K562 (cell line): ENCODE data around the gene PGPEP1. TPM values are rescaled to one million over a fixed set of nuclear protein-coding genes. Genes with fewer than 3 reads are reported as not detected.
A peak's percentile ranks its signal among the peaks of the same experiment; 100 is the strongest.

Experiments used
- BCLAF1 ChIP-seq, 2 experiments: fragments of 450-650 bp in 1 of 2; IDR thresholded peaks; 2 replicates each; pipeline ENCODE4 v1.6.1; 2011 to 2017; ENCODE audit warnings: low read depth in 2 of 2, antibody characterized with exemption in 1 of 2, borderline replicate concordance in 1 of 2, low read length in 1 of 2, mild to moderate bottlenecking in 1 of 2, mixed read lengths in 1 of 2; ENCODE audit not compliant: control insufficient read depth in 1 of 2
- BCOR ChIP-seq: fragments of 450-650 bp; IDR thresholded peaks from 2 replicates; pipeline ENCODE4 v1.6.1; 2016
- CREB5 ChIP-seq: fragments of 250-450 bp; sonication (Bioruptor Pico); IDR thresholded peaks from 2 replicates; pipeline ENCODE4 v1.5.0; 2020; ENCODE audit warnings: mild to moderate bottlenecking
- CSDE1 ChIP-seq, 2 experiments: fragments of 450-650 bp; IDR thresholded peaks; 2 replicates each; pipeline ENCODE4 v1.6.1; 2016; ENCODE audit warnings: mild to moderate bottlenecking in 1 of 2
- E2F3 ChIP-seq: fragments of 250-450 bp; sonication (Bioruptor Pico); IDR thresholded peaks from 2 replicates; pipeline ENCODE4 v1.4.0; 2020; ENCODE audit warnings: mild to moderate bottlenecking
- EP400 ChIP-seq: fragments of 450-650 bp; IDR thresholded peaks from 2 replicates; pipeline ENCODE4 v1.6.1; 2017; ENCODE audit warnings: antibody characterized with exemption, mild to moderate bottlenecking, moderate library complexity
- FOS ChIP-seq: IDR thresholded peaks from 3 replicates; pipeline ENCODE4 v1.6.1; 2011; ENCODE audit not compliant: insufficient read length; ENCODE audit errors: extremely low read depth
- GABPB1 ChIP-seq: sonication (generic); formaldehyde crosslinking; IDR thresholded peaks from 2 replicates; pipeline ENCODE4 v1.8.0; 2022; ENCODE audit warnings: mild to moderate bottlenecking, missing genetic modification reagents
- HDAC3 ChIP-seq: fragments of 450-650 bp; IDR thresholded peaks from 2 replicates; pipeline ENCODE4 v1.6.1; 2018; ENCODE audit warnings: borderline replicate concordance, mild to moderate bottlenecking, moderate library complexity; ENCODE audit not compliant: partially characterized antibody
- HIVEP1 ChIP-seq: fragments of 250-450 bp; sonication (Bioruptor Pico); IDR thresholded peaks from 2 replicates; pipeline ENCODE4 v1.4.0; 2020; ENCODE audit warnings: mild to moderate bottlenecking
- NR3C1 ChIP-seq: sonication (generic); formaldehyde crosslinking; IDR thresholded peaks from 2 replicates; pipeline ENCODE4 v1.8.1; 2022; ENCODE audit warnings: missing genetic modification reagents
- PTBP1 ChIP-seq: fragments of 200-400 bp; formaldehyde crosslinking; IDR thresholded peaks from 2 replicates; pipeline ENCODE4 v1.6.1; 2017; ENCODE audit warnings: low read depth, low read length
- ZNF175 ChIP-seq: fragments of 200-800 bp; sonication (Bioruptor generic); IDR thresholded peaks from 2 replicates; pipeline ENCODE4 v1.6.1; 2016; ENCODE audit warnings: low read depth, mild to moderate bottlenecking, missing genetic modification characterization, missing compliant biosample characterization
- ZNF197 ChIP-seq: fragments of 200-800 bp; sonication (Bioruptor generic); IDR thresholded peaks from 2 replicates; pipeline ENCODE4 v1.6.1; 2016; ENCODE audit warnings: low read depth, missing genetic modification characterization, missing compliant biosample characterization
- ZNF253 ChIP-seq: fragments of 250-450 bp; sonication (Bioruptor Pico); conservative IDR thresholded peaks from 2 replicates; pipeline ENCODE4 v1.6.1; 2021; ENCODE audit warnings: mild to moderate bottlenecking
- ZNF655 ChIP-seq: fragments of 250-450 bp; sonication (Bioruptor Pico); IDR thresholded peaks from 2 replicates; pipeline ENCODE4 v1.5.0; 2021
- ZNF699 ChIP-seq: fragments of 250-450 bp; sonication (Bioruptor Pico); IDR thresholded peaks from 2 replicates; pipeline ENCODE4 v1.8.0; 2021; ENCODE audit warnings: mild to moderate bottlenecking, moderate library complexity; ENCODE audit not compliant: insufficient replicate concordance
- polyA plus RNA-seq, 8 experiments: library from polyadenylated mRNA; depleted of rRNA in 4 of 8; stranded (reverse) in 5 of 8; unstranded in 3 of 8; fragments of >200 nt; fragmentation: Nextera tagmentation in 2 of 8; fragmentation: Illumina TruSeq in 1 of 8; extraction: Ambion mirVana in 2 of 8; extraction: Trizol in 1 of 8; gene quantifications; 2 replicates each; pipeline versions ENCODE4 v1.2.1 to v1.2.3, GENCODE V29; 2011 to 2014; ENCODE audit warnings: inconsistent platforms in 1 of 8, missing spikeins in 1 of 8
- total RNA-seq, 7 experiments: library from RNA; depleted of rRNA in 6 of 7; stranded (reverse); fragments of >200 nt in 6 of 7; fragmentation: Illumina TruSeq in 2 of 7; extraction: Trizol in 2 of 7; gene quantifications; 2 replicates each; pipeline versions ENCODE4 v1.2.1 to v1.2.3, GENCODE V29; 2011 to 2021; ENCODE audit warnings: low replicate concordance in 1 of 7
- TF ChIP-seq, protein P1 (sequence below): fragments of 450-650 bp; formaldehyde crosslinking; IDR thresholded peaks from 2 replicates; pipeline ENCODE4 v1.4.0; 2020; ENCODE audit warnings: mild to moderate bottlenecking, moderate library complexity
- TF ChIP-seq, protein P2 (sequence below): sonication (generic); formaldehyde crosslinking; IDR thresholded peaks from 2 replicates; pipeline ENCODE4 v1.8.1; 2023; ENCODE audit warnings: mild to moderate bottlenecking, missing genetic modification reagents, moderate library complexity

The PGPEP1 gene
- total and polyA plus RNA-seq, 9 of the 15 experiments (the other 6 are each of a cell fraction or from before 2014, with no cell fraction given), result 10.0 to 69.6 (median 33.5) TPM

GRCh38 chr19:18415178-18415867 lies 74.9 kb downstream of the PGPEP1 start (continued):
- TF ChIP-seq NR3C1 (no peak), CSDE1 (IDR thresholded peaks at IDR 0.05) (no peak), ZNF197 (CRISPR knock-in tag) (0 out of 2 replicates have a peak, but pooled peaks have one; percentile 15), FOS (no peak), CREB5 (CRISPR knock-in tag) (no peak), ZNF699 (CRISPR knock-in tag) (no peak), BCLAF1 (IDR thresholded peaks at IDR 0.05; ENCODE audit: borderline replicate concordance in 1 of 2, control insufficient read depth in 1 of 2, low read depth in 2 of 2, low read length in 1 of 2) (0 out of 4 replicates have a peak, but pooled peaks of 1 of the 2 experiments have one; percentile 22), E2F3 (CRISPR knock-in tag) (peak; percentile 84; the same call in 1 of the 2 replicates), EP400 (peak; percentile 53), ZNF175 (peak; percentile 76; the same call in 1 of the 2 replicates), HIVEP1 (CRISPR knock-in tag) (peak; percentile 85), HDAC3 (peak; percentile 69), GABPB1 (CRISPR knock-in tag) (peak; percentile 35), PTBP1 (0 out of 2 replicates have a peak, but pooled peaks have one; percentile 13), ZNF655 (CRISPR knock-in tag) (no peak), ZNF253 (0 out of 2 replicates have a peak, but pooled peaks have one; percentile 21), BCOR (peak; percentile 74)
- TF ChIP-seq, protein P1, sequence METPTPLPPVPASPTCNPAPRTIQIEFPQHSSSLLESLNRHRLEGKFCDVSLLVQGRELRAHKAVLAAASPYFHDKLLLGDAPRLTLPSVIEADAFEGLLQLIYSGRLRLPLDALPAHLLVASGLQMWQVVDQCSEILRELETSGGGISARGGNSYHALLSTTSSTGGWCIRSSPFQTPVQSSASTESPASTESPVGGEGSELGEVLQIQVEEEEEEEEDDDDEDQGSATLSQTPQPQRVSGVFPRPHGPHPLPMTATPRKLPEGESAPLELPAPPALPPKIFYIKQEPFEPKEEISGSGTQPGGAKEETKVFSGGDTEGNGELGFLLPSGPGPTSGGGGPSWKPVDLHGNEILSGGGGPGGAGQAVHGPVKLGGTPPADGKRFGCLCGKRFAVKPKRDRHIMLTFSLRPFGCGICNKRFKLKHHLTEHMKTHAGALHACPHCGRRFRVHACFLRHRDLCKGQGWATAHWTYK, result peak; percentile 90
- TF ChIP-seq, protein P2, sequence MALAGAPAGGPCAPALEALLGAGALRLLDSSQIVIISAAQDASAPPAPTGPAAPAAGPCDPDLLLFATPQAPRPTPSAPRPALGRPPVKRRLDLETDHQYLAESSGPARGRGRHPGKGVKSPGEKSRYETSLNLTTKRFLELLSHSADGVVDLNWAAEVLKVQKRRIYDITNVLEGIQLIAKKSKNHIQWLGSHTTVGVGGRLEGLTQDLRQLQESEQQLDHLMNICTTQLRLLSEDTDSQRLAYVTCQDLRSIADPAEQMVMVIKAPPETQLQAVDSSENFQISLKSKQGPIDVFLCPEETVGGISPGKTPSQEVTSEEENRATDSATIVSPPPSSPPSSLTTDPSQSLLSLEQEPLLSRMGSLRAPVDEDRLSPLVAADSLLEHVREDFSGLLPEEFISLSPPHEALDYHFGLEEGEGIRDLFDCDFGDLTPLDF (CRISPR knock-in tag), result no peak
